CD4-positive, alpha-beta T cell treated with Interleukin-17A for 4 hours (primary cell): Measurements from ENCODE around the gene POLN.
A peak's percentile ranks its signal among the peaks of the same experiment; 100 is the strongest.
"Not testable (repeated sequence)": the region's sequence is repeated elsewhere in the genome, so short reads cannot be mapped to it uniquely, and the experiment has no call there.

Experiments used
- DNase-seq: peaks from one replicate; pipeline ENCODE4 v3.0.0-alpha.2; 2020; ENCODE audit warnings: mixed read lengths

Gene POLN

DNA sequence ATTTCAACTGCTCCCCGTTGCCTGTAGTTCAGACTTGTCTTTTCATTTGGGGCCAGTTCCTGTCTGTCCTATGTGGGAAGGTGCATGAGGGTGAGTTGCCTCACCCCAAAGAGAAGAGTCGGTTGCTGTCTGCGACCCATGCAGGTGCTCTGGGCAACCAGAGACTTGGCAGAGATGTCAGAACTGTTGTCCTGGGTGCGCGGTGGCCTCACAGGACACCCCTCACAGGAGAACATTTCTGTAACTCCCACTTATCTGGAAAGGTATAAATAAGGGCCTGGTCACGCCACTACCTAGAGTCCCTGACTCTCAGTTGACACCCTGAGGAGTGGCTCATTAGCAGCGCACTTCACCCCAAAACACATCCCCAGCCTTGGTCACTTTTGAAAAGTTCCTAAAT is 192.5 kb downstream of the POLN start:
- no peak for DNase-seq

DNA sequence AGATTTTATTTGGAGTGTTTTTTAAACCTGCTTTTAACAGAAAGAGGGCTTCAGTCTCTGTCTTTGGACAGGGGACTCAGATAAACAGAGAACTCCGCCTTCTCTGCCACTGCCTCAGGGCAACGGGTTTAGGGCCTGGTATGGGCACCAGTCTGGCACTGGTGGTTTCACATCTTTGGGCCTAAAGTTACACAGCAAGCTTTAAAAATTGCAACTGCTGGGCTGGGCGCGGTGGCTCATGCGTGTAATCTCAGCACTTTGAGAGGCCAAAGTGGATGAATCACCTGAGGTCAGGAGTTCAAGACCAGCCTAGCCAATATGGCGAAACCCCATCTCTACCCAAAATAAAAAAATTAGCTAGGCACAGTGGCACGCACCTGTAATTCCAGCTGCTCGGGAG is 193.1 kb downstream of the POLN start:
- DNase-seq: no peak

GRCh38 chr4:2047781-2048581 is 193.9 kb downstream of the POLN start:
- no peak for DNase-seq

GRCh38 chr4:2047031-2047660 is 194.8 kb downstream of the POLN start:
- no peak for DNase-seq

DNA sequence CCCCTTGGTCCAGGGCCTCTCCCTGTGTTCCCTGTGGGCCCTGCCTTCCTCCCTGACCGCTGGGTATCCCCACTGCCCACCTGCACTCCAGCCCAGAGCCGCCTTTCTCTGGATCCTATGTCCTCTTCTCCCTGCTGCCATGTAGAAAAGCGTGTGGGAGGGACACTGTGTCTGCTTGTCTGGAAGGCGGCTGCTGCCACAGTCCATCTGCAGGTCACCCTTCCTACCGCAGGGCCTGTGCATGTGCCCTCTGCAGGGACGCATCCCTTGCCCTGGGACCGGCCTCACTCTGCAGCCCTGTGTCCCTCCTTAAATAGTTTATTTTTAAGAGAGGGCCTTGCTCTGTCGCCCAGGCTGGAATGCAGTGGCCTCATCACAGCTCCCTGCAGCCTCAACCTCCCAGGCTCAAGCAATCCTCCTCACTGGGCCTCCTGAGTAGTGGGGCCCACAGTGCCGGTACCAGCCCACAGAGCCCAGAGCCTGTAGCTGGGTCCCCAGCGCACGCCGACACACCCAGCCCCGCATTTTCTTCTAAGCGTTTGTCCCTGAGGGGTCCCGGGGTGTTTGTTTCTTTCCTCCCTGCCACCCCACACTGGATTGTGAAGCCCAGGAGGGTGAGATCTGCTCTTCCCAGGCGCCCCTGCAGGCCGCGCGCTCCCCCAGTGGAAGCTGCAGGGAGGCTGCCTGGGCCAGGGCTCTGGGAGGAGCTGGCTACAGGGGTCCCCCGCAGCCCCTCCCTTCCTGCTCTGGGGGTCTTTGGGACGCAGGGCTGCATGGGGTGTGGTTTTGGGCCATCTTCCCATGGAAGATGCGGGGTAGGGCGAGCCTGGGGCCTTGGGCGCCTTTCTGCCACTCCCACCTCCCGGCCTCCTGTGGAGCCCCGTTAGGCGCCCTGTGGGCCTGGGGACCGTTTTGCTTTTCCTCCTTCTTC is 195.6 kb downstream of the POLN start:
- DNase-seq: no peak

DNA sequence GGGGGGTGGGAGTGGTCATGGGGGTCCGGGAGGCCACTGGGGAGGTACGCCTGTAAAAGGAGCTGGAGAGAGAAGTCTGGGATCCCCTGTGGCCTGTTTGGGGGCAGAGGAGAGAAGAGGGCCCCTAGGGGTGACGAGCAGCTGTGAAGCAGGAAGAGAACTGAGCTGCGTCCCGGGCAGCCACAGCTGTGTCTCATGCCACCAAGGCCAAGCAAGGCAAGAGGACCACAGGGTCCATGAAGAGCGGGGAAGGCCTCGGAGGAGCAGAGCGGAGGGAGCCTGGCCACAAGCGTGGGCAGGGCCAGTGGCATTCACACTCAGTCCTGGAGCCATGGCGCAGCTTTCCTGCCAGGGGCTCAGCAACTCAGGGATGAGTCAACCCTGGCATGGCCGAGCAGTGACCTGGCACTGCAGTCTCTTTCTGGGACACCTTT is 196.4 kb downstream of the POLN start:
- DNase-seq: no peak

GRCh38 chr4:2044542-2045517 is 197.1 kb downstream of the POLN start:
- no peak for DNase-seq

DNA sequence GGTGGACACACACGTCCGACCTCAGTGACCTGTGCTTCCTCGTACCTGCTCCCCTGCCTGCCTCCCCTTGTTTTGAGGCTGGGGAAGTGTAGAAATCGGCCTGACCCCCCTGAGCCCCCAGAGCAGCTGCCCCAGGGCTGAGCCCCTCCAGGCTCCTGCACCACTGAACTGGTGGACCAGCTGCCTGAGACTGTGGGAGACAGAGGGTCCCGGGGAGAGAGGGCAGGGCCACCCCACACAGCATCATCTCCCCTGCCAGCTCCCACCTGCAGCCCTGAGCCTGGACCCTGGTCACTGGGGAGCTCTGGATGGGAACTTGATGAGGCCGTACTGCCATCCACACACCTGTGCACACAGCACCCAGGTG is 197.8 kb downstream of the POLN start:
- no peak for DNase-seq

GRCh38 chr4:2043396-2044118 is 198.4 kb downstream of the POLN start:
- DNase-seq: no peak

GRCh38 chr4:2042947-2043395 is 198.9 kb downstream of the POLN start:
- no peak for DNase-seq

DNA sequence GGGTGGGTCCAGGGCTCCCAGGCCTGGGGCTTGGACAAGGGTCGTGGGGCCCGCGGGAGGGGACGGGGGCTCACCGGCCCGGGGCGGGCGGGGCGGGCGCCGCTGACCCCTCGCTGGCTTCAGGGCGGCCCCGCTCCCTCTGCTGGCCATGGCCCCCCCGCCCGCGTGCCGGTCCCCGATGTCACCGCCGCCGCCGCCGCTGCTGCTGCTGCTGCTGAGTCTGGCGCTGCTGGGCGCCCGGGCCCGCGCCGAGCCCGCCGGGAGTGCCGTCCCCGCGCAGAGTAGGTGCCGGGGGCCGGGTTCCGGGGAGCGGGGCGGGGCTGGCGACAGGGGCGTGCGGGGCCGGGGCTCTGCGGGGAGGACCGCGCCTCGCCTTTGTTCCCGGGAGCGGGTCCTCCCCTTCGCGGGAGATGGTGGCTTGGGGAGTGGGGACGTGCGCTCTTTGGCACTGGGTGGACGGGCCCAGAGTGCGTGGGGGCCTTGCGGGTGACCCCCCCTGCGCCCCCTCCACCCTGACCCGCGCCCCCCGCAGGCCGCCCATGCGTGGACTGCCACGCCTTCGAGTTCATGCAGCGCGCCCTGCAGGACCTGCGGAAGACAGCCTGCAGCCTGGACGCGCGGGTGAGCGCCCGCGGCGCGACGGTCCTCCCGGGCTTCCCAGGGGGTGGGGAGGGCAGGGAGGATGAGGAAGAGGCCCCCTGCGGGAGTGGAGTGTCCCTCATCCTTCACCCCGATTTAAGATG is 199.5 kb downstream of the POLN start:
- DNase-seq: peak; percentile 56

GRCh38 chr4:2041239-2042130 is 200.4 kb downstream of the POLN start:
- DNase-seq: peak; percentile 90

DNA sequence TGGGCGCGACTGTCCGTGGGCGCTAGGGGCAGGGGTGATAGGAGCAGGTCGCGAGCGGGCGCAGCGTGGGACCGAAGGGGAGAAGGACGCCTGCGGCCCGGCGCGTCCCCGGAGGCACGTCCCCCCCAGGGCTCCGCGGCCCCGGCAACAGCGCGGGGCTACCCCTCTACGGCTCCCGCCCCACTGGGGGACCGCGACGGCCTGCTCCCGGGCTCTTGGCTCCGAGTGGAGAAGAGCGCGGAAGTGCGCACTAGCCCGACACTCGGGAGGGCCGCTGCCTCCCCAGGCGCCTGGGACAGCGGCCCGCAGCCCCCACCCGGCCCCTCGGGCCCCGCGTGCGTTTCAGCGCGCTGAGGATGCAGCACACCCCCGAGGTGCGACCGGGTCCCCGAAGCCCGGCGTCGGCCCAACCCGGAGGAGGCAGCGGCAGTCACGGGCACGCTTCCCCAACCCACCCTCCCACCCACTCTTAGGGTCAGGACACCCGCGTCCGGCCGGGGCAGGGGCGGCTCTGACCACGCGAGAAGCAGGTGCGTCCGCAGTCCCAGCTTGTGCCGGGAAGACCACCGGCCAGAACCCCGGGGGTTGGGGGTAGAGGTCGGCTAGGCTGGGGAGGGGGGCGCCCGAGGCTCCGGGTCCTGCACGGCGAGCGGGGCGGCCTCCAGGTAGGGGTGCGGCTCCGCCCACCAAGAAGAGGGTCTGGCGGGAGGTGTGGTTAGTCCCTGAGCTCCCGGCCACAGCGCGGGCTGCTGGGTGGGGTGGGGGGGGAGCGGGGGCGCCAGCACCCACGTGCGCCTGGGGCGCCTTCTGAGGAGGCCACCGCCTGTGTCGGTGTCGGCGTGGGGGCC is 201.3 kb downstream of the POLN start:
- DNase-seq: no peak

DNA sequence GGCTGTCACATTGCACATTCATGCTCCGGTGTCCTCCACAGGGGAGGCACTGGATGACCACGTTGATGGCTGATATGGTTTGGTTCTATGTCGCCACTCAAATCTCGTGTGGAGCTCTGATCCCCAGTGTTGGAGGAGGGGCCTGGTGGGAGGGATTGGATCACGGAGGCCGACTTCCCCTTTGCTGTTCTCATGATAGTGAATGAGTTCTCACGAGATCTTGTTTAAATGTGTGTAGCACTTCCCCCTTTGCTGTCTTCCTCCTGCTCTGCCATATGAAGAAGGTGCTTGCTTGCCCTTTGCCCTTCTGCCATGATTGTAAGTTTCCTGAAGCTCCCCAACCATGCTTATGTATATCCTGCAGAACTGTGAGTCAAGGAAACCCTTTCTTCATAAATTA is 205.1 kb downstream of the POLN start:
- no peak for DNase-seq

DNA sequence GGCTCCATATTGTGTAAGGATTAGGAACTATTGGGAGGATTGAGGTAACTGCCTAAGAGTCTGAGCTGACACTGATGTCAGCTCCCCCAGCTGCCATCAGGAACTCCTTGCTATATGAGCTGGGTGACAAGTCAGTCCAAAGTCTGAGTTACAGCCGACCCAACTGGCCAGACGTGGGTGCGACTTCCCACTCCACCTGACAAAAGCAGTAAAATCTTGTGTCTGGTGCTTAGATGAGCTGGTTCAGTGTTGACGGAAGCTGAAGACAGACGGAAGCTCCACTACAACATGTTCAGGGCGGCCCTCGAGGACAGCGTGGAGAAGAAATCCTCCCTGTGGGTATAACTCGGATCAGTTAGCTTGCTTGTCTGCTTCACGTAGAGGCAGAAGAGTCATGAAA is 205.6 kb downstream of the POLN start:
- no peak for DNase-seq

- not testable (repeated sequence) for DNase-seq
Observed at GRCh38 chr4:2031161-2031560, 210.8 kb downstream of the POLN start.

DNA sequence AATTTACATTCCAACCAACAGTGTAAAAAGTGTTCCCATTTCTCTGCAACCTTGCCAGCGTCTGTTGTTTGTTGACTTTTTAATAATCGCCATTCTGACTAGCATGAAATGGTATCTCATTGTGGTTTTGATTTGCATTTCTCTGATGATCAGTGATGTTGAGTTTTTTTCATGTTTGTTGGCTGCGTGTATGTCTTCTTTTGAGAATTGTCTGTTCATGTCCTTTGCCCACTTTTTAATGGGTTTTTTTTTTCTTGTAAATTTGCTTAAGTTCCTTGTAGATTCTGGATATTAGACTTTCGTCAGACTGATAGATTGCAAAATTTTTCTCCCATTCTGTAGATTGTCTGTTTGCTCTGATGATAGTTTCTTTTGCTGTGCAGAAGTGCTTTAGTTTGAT is 214.8 kb downstream of the POLN start:
- DNase-seq: not testable (repeated sequence)

GRCh38 chr4:2025817-2026216 is 216.1 kb downstream of the POLN start:
- no peak for DNase-seq

- no peak for DNase-seq
Observed at GRCh38 chr4:2024683-2025082, 217.2 kb downstream of the POLN start.
